ENCODE measurements around the gene RALGPS2. TPM values are rescaled to one million over a fixed set of nuclear protein-coding genes. Genes with fewer than 3 reads are reported as not detected.

RALGPS2 gene
- polyA plus RNA-seq, 1 of the 3 experiments (the other 2 are of a cell fraction): 5.1 TPM

- H3K9me3 ChIP-seq: no peaks in the 10 kb centered on the region
- 63% methylated on average over 5 of the region's 5 CpGs for WGBS (ENCODE audit: low lambda C conversion rate)
- no peak for DNase-seq
- H3K4me2 ChIP-seq: no peak overlapping the region
- no peak overlapping the region for H2AFZ ChIP-seq (ENCODE audit: low read depth)
- H3K27ac ChIP-seq (ENCODE audit: low read depth in 2 of 2, low read length in 1 of 2): no peak overlapping the region
- no peaks in the 10 kb centered on the region for H3K36me3 ChIP-seq (replicated peaks in 1 of 2; ENCODE audit: control insufficient read depth in 1 of 2, insufficient read depth in 2 of 2, low read length in 1 of 2)
- H3F3A ChIP-seq (replicated peaks; ENCODE audit: insufficient read depth): no peaks in the 10 kb centered on the region
- H4K20me1 ChIP-seq (ENCODE audit: insufficient read depth): no peaks in the 10 kb centered on the region
- H3K4me1 ChIP-seq (ENCODE audit: control insufficient read depth in 1 of 2, insufficient read depth in 2 of 2, low read depth in 1 of 2, low read length in 1 of 2): no peaks in the 10 kb centered on the region; a peak in 1 of 4 replicates
- TF ChIP-seq RFX5 (IDR thresholded peaks at IDR 0.05; ENCODE audit: low read length) (no peak), EZH2phosphoT487 (IDR thresholded peaks at IDR 0.05; ENCODE audit: borderline replicate concordance, low read depth) (no peak), GABPA (IDR thresholded peaks at IDR 0.05; ENCODE audit: low read depth) (no peak), USF1 (IDR thresholded peaks at IDR 0.05; ENCODE audit: borderline replicate concordance, low read depth) (no peak), YY1 (IDR thresholded peaks at IDR 0.05; ENCODE audit: low read depth) (no peak), NRF1 (IDR thresholded peaks at IDR 0.05; ENCODE audit: low read depth, low read length) (no peak), SIN3A (IDR thresholded peaks at IDR 0.05; ENCODE audit: borderline replicate concordance, low read depth, low read length) (no peak), NFIC (IDR thresholded peaks at IDR 0.05; ENCODE audit: borderline replicate concordance) (no peak), ELF1 (IDR thresholded peaks at IDR 0.05) (no peak), JUND (IDR thresholded peaks at IDR 0.05) (no peak), TAF1 (IDR thresholded peaks at IDR 0.05; ENCODE audit: borderline replicate concordance, low read depth, low read length) (no peak), POLR2AphosphoS5 (IDR thresholded peaks at IDR 0.05; ENCODE audit: low read depth, low read length) (no peak), FOXM1 (IDR thresholded peaks at IDR 0.05; ENCODE audit: low read depth) (no peak), MXI1 (IDR thresholded peaks at IDR 0.05; ENCODE audit: low read depth, low read length) (no peak), FOXJ3 (CRISPR knock-in tag; IDR thresholded peaks at IDR 0.05) (no peak)
- ChIA-PET POLR2A (no interaction called here), CTCF (interaction anchor here (0.7 to 1.3 kb wide), 2 partner anchors 10 to 1010 kb away, joined by 3 to 4 read pairs; no protein-coding TSS in a partner anchor)
- no peaks in the 10 kb centered on the region for H3K9me2 ChIP-seq
- H3K4me3 ChIP-seq (ENCODE audit: low read depth in 2 of 2, low read length in 1 of 2): no peak overlapping the region
- no peaks in the 10 kb centered on the region for H3K79me2 ChIP-seq (ENCODE audit: insufficient read depth)
- H3K9ac ChIP-seq: no peak overlapping the region
- no peaks in the 10 kb centered on the region for H3K27me3 ChIP-seq (ENCODE audit: insufficient read depth)
Observed at GRCh38 chr1:178933105-178933561, 208.1 kb downstream of the RALGPS2 start.

DNA sequence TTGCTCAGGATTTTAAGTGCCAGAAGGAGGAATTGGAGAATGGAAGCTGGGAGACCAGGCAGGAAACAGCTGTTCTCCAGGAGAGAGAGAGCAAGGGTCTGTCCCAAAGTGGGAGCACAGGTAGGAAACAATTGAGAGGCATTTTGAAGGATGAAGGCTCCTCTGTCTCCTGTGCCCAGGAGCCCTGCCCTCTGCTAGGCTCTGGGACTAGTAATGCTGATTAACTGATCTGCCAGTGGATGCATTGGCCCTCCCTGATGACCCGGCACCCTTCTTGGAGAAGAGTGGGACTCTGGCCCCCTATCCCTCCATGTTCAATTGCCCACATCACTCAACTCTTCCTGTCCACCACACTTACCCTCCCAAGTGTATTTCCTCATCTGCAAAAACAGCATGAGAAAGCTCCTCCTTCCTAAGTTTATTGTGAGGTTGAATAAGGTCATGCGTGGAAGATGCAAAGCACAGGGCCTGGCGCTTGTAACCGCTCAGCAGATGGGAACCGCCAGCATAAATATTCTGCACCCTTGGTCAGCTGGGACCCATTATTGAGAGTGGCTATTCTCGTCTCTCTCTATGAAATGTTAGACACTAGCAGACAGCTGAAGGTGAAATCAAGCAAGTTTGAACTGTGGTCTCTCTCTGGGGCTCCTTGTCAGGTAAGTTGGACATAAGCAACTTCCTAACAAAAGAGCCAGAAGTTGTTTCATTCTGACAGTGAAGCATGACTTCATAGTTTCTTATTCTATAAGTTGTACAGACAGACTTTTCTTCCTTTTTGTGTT lies 208.9 kb downstream of the RALGPS2 start:
- no peak overlapping the region for H3K4me2 ChIP-seq
- ChIA-PET CTCF (interaction anchor here (1.2 to 1.3 kb wide), 2 partner anchors 7 to 9 kb away, joined by 3 to 4 read pairs; no protein-coding TSS in a partner anchor), POLR2A (no interaction called here)
- no peaks in the 10 kb centered on the region for H3K9me2 ChIP-seq
- no peak overlapping the region for H2AFZ ChIP-seq (ENCODE audit: low read depth)
- no peak overlapping the region for H3K27ac ChIP-seq (ENCODE audit: low read depth in 2 of 2, low read length in 1 of 2)
- H3K9me3 ChIP-seq: no peaks in the 10 kb centered on the region
- no peak overlapping the region for H3K4me3 ChIP-seq (ENCODE audit: low read depth in 2 of 2, low read length in 1 of 2)
- H3K27me3 ChIP-seq (ENCODE audit: insufficient read depth): no peaks in the 10 kb centered on the region
- no peaks in the 10 kb centered on the region for H3K79me2 ChIP-seq (ENCODE audit: insufficient read depth)
- no peaks in the 10 kb centered on the region for H3F3A ChIP-seq (replicated peaks; ENCODE audit: insufficient read depth)
- H3K9ac ChIP-seq: no peak overlapping the region
- WGBS (ENCODE audit: low lambda C conversion rate): 84% methylated on average over 6 of the region's 6 CpGs
- no peaks in the 10 kb centered on the region for H4K20me1 ChIP-seq (ENCODE audit: insufficient read depth)
- H3K4me1 ChIP-seq (ENCODE audit: control insufficient read depth in 1 of 2, insufficient read depth in 2 of 2, low read depth in 1 of 2, low read length in 1 of 2): no peaks in the 10 kb centered on the region; a peak in 1 of 4 replicates
- no peaks in the 10 kb centered on the region for H3K36me3 ChIP-seq (replicated peaks in 1 of 2; ENCODE audit: control insufficient read depth in 1 of 2, insufficient read depth in 2 of 2, low read length in 1 of 2)
- DNase-seq: no peak
- no peak for TF ChIP-seq FOSL2 (IDR thresholded peaks at IDR 0.05; ENCODE audit: borderline replicate concordance, low read depth)
- no peak for TF ChIP-seq SIN3A (IDR thresholded peaks at IDR 0.05; ENCODE audit: borderline replicate concordance, low read depth, low read length)
- TF ChIP-seq FOXJ3 (CRISPR knock-in tag; IDR thresholded peaks at IDR 0.05): no peak
- TF ChIP-seq FOXM1 (IDR thresholded peaks at IDR 0.05; ENCODE audit: low read depth): no peak
- TF ChIP-seq, protein P1, sequence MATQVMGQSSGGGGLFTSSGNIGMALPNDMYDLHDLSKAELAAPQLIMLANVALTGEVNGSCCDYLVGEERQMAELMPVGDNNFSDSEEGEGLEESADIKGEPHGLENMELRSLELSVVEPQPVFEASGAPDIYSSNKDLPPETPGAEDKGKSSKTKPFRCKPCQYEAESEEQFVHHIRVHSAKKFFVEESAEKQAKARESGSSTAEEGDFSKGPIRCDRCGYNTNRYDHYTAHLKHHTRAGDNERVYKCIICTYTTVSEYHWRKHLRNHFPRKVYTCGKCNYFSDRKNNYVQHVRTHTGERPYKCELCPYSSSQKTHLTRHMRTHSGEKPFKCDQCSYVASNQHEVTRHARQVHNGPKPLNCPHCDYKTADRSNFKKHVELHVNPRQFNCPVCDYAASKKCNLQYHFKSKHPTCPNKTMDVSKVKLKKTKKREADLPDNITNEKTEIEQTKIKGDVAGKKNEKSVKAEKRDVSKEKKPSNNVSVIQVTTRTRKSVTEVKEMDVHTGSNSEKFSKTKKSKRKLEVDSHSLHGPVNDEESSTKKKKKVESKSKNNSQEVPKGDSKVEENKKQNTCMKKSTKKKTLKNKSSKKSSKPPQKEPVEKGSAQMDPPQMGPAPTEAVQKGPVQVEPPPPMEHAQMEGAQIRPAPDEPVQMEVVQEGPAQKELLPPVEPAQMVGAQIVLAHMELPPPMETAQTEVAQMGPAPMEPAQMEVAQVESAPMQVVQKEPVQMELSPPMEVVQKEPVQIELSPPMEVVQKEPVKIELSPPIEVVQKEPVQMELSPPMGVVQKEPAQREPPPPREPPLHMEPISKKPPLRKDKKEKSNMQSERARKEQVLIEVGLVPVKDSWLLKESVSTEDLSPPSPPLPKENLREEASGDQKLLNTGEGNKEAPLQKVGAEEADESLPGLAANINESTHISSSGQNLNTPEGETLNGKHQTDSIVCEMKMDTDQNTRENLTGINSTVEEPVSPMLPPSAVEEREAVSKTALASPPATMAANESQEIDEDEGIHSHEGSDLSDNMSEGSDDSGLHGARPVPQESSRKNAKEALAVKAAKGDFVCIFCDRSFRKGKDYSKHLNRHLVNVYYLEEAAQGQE (IDR thresholded peaks at IDR 0.05; ENCODE audit: low read depth, low read length): no peak
- TF ChIP-seq PBX3 (IDR thresholded peaks at IDR 0.05): no peak
- no peak for TF ChIP-seq MAX (IDR thresholded peaks at IDR 0.05; ENCODE audit: low read depth)
- no peak for TF ChIP-seq TEAD4 (IDR thresholded peaks at IDR 0.05; ENCODE audit: borderline replicate concordance, insufficient read depth)
- no peak for TF ChIP-seq RXRA (IDR thresholded peaks at IDR 0.05; ENCODE audit: borderline replicate concordance, low read depth)
- no peak for TF ChIP-seq NFIC (IDR thresholded peaks at IDR 0.05; ENCODE audit: borderline replicate concordance)
- no peak for TF ChIP-seq JUND (IDR thresholded peaks at IDR 0.05)
